Measurements from ENCODE around the gene REG4. TPM values are rescaled to one million over a fixed set of nuclear protein-coding genes. Genes with fewer than 3 reads are reported as not detected.

The REG4 gene
- not detected in 2 replicates for total RNA-seq

DNA sequence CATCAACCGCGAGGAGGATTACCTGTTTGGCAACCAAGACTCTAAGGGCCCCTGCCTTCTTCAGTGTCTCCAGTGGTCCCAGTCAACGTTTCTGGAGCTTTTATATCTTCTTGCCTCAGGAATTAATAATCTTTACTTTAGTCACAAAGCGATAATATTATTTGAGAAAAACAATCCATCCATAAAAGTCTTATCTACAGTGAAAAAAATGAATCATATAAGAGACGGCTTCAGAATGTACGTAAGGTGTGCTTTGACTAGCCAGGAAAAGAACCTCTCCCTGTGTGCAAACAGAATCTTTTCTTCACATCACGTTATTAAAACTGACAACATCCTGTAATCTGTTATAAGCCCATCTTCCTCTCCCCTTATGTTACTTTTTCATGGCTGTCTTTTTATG, at the start of gene REG4:
REG4 (minus strand) TSS at position 74 of the 400 bp plus-strand sequence. CDS start 2,691 bp downstream, outside the sequence.

DNA sequence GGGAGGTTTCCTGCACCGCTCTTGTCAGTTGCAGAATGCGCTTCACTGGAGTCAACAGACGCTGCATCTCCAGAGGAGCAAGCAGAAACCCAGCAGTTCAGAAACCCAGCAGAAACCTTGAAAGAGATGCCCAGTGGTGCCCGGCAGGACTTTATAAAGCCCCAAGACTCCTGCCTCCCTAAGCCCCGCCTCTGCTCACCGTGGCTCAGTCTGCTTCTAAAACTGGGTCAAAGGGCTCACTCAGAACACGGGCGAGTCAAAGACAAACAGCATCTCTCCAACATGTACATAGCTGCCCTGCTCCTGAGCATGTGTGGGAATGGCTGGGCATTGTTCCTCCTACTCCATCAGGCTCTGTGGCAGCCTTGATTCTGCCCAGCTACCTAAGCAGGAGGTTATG, 42.5 kb downstream of the REG4 start, which contains the start of gene HMGCS2:
HMGCS2 (minus strand) TSS at position 128 of the 400 bp plus-strand sequence; CDS start at position 67, 61 bp downstream.

Other genes starting within 250 kb of the REG4 start
- gene ZNF697, start 163.2 kb downstream of the REG4 start, total RNA-seq: 17.5 and 21.0 TPM in 2 replicates
- 104 and 155 TPM in 2 replicates for gene PHGDH, start 99.5 kb downstream of the REG4 start, total RNA-seq
- gene HMGCS2, start 42.6 kb downstream of the REG4 start, total RNA-seq: not detected in 2 replicates
- gene ADAM30, start 85.1 kb upstream of the REG4 start, total RNA-seq: 0.05 TPM in 1 of 2 replicates, not detected in the other